Esophagus muscularis mucosa (tissue), 3 donors: ENCODE measurements around the gene KCNQ5.

Source experiments
- CTCF ChIP-seq, 3 experiments: fragments of 200-600 bp in 2 of 3; fragments of 450-650 bp in 1 of 3; sonication (generic) in 2 of 3; IDR thresholded peaks; one replicate each; pipeline ENCODE4 v1.5.1; 2017 to 2019; ENCODE audit warnings: antibody characterized with exemption in 3 of 3, mild to moderate bottlenecking in 2 of 3, moderate library complexity in 1 of 3
- POLR2A ChIP-seq: fragments of 450-650 bp; IDR thresholded peaks from one replicate; pipeline ENCODE4 v1.6.1; 2017; ENCODE audit warnings: antibody characterized with exemption, moderate library complexity, mild to moderate bottlenecking, low read depth
- POLR2AphosphoS5 ChIP-seq, 2 donors: sonication (generic); formaldehyde crosslinking; IDR thresholded peaks; one replicate each; pipeline ENCODE4 v1.6.1; 2017; ENCODE audit warnings: antibody characterized with exemption in 2 of 2

- no peak for TF ChIP-seq POLR2A
- TF ChIP-seq CTCF (IDR thresholded peaks at IDR 0.05): no peak
- no peak for TF ChIP-seq POLR2AphosphoS5 (IDR thresholded peaks at IDR 0.05)
These were observed 228.6 kb downstream of the KCNQ5 start for GRCh38 chr6:72850469-72850868.
